Trophoblast cell (in vitro differentiated cells and primary cell): Measurements from ENCODE around the gene CSF3R.

Experiments
- DNase-seq, 2 donors: peaks; one replicate each; pipeline ENCODE4 v3.0.0-alpha.2; 2016
- H2AFZ ChIP-seq: 2 replicates; pipeline ENCODE4 v1.6.1; 2013; ENCODE audit warnings: low read length, moderate library complexity, mild to moderate bottlenecking; ENCODE audit not compliant: insufficient read depth, poor library complexity
- H2AK5ac ChIP-seq: 2 replicates; pipeline ENCODE4 v1.6.1; 2013; ENCODE audit warnings: mild to moderate bottlenecking, low read length
- H2BK120ac ChIP-seq: 2 replicates; pipeline ENCODE4 v1.6.1; 2013; ENCODE audit warnings: low read length, mild to moderate bottlenecking, moderate library complexity; ENCODE audit not compliant: insufficient read depth, poor library complexity
- H2BK12ac ChIP-seq: 2 replicates; pipeline ENCODE4 v1.6.1; 2013; ENCODE audit warnings: mild to moderate bottlenecking, low read length, moderate library complexity
- H2BK5ac ChIP-seq: 2 replicates; pipeline ENCODE4 v1.6.1; 2013; ENCODE audit warnings: low read length, low read depth, moderate library complexity, mild to moderate bottlenecking; ENCODE audit not compliant: poor library complexity
- H3K14ac ChIP-seq: 2 replicates; pipeline ENCODE4 v1.6.1; 2013; ENCODE audit warnings: mild to moderate bottlenecking, low read length
- H3K18ac ChIP-seq: 2 replicates; pipeline ENCODE4 v1.6.1; 2013; ENCODE audit warnings: mild to moderate bottlenecking, low read length
- H3K23ac ChIP-seq: 2 replicates; pipeline ENCODE4 v1.6.1; 2013; ENCODE audit warnings: low read length
- H3K27ac ChIP-seq: 2 replicates; pipeline ENCODE4 v1.5.1; 2013; ENCODE audit warnings: low read depth, mild to moderate bottlenecking, inconsistent platforms, low read length, moderate library complexity
- H3K27me3 ChIP-seq: 2 replicates; pipeline ENCODE4 v1.6.1; 2013; ENCODE audit warnings: inconsistent platforms, mild to moderate bottlenecking, low read length, moderate library complexity; ENCODE audit not compliant: insufficient read depth
- H3K36me3 ChIP-seq, 2 experiments: 1 replicate in 1 of 2; 2 replicates in 1 of 2; pipeline ENCODE4 v1.6.1; 2013; ENCODE audit warnings: low read length in 2 of 2, mild to moderate bottlenecking in 2 of 2, moderate library complexity in 1 of 2; ENCODE audit not compliant: insufficient read depth in 2 of 2, control insufficient read depth in 1 of 2
- H3K4ac ChIP-seq: 2 replicates; pipeline ENCODE4 v1.6.1; 2013; ENCODE audit warnings: low read depth, mild to moderate bottlenecking, low read length, moderate library complexity
- H3K4me1 ChIP-seq, 2 experiments: 1 replicate in 1 of 2; 2 replicates in 1 of 2; pipeline ENCODE4 v1.6.1; 2013; ENCODE audit warnings: low read length in 2 of 2, mild to moderate bottlenecking in 2 of 2, moderate library complexity in 1 of 2; ENCODE audit not compliant: insufficient read depth in 2 of 2, control insufficient read depth in 1 of 2
- H3K4me2 ChIP-seq: 2 replicates; pipeline ENCODE4 v1.6.1; 2013; ENCODE audit warnings: inconsistent platforms, mild to moderate bottlenecking, low read length, moderate library complexity
- H3K4me3 ChIP-seq: 2 replicates; pipeline ENCODE4 v1.5.1; 2013; ENCODE audit warnings: mild to moderate bottlenecking, low read depth, low read length, inconsistent platforms
- H3K79me1 ChIP-seq: one replicate; pipeline ENCODE4 v1.6.1; 2013; ENCODE audit warnings: low read length
- H3K79me2 ChIP-seq: 2 replicates; pipeline ENCODE4 v1.6.1; 2013; ENCODE audit warnings: low read length, mild to moderate bottlenecking; ENCODE audit not compliant: control insufficient read depth, insufficient read depth, poor library complexity
- H3K9ac ChIP-seq: 2 replicates; pipeline ENCODE4 v1.6.1; 2013; ENCODE audit warnings: mild to moderate bottlenecking, low read length
- H3K9me3 ChIP-seq: 2 replicates; pipeline ENCODE4 v1.6.1; 2013; ENCODE audit warnings: low read depth, mild to moderate bottlenecking, control low read depth, inconsistent platforms, low read length; ENCODE audit not compliant: insufficient read depth
- H4K12ac ChIP-seq: 2 replicates; pipeline ENCODE4 v1.6.1; 2013; ENCODE audit warnings: low read depth, mild to moderate bottlenecking, low read length, moderate library complexity
- H4K8ac ChIP-seq: 2 replicates; pipeline ENCODE4 v1.6.1; 2013; ENCODE audit warnings: low read depth, mild to moderate bottlenecking, low read length, moderate library complexity
- H4K91ac ChIP-seq: one replicate; pipeline ENCODE4 v1.6.1; 2013; ENCODE audit warnings: low read depth, mild to moderate bottlenecking, low read length, moderate library complexity
- WGBS: extraction: QIAGEN DNeasy Blood & Tissue Kit; methylation state at CpG from one replicate; pipeline ENCODE4 v1.1.7; 2013; ENCODE audit warnings: missing lambda C conversion rate; ENCODE audit not compliant: insufficient read length, insufficient coverage; ENCODE audit errors: extremely low coverage; 5-methylcytosine and 5-hydroxymethylcytosine counted together

Gene CSF3R

GRCh38 chr1:36432616-36433015 lies 50.1 kb downstream of the CSF3R start:
- Histone ChIP-seq H3K4ac (no peak overlapping the region), H3K4me2 (no peak overlapping the region), H3K36me3 (no peaks in the 10 kb centered on the region), H3K9me3 (no peaks in the 10 kb centered on the region), H3K4me3 (no peak overlapping the region), H2AK5ac (no peak overlapping the region), H2BK12ac (no peak overlapping the region), H3K79me2 (peaks cover 1% of the 10 kb centered on the region), H2BK5ac (no peak overlapping the region), H4K91ac (no peak overlapping the region), H3K27ac (no peak overlapping the region), H2BK120ac (no peak overlapping the region), H3K4me1 (peaks cover 7 to 11% of the 10 kb centered on the region in 2 experiments), H3K79me1 (peaks cover 10% of the 10 kb centered on the region), H3K14ac (no peak overlapping the region), H4K8ac (no peak overlapping the region), H3K18ac (no peak overlapping the region), H4K12ac (no peak overlapping the region), H2AFZ (no peak overlapping the region), H3K23ac (no peak overlapping the region), H3K9ac (no peak overlapping the region), H3K27me3 (no peaks in the 10 kb centered on the region)
- no peak for DNase-seq
- no CpG with 5 or more reads among the region's 4 CpGs for WGBS

GRCh38 chr1:36425791-36426190 lies 56.9 kb downstream of the CSF3R start:
- Histone ChIP-seq H4K8ac (no peak overlapping the region), H3K14ac (no peak overlapping the region), H3K9ac (no peak overlapping the region), H4K91ac (no peak overlapping the region), H2BK12ac (no peak overlapping the region), H2BK5ac (no peak overlapping the region), H3K4me3 (no peak overlapping the region), H3K9me3 (no peaks in the 10 kb centered on the region), H3K79me1 (peaks cover 3% of the 10 kb centered on the region), H2BK120ac (no peak overlapping the region), H3K27ac (peak overlapping the region; percentile 11), H2AK5ac (no peak overlapping the region), H3K4ac (no peak overlapping the region), H4K12ac (no peak overlapping the region), H3K18ac (no peak overlapping the region), H3K4me1 (peaks cover 0 to 7% of the 10 kb centered on the region in 2 experiments), H3K23ac (no peak overlapping the region), H3K79me2 (no peaks in the 10 kb centered on the region), H3K36me3 (no peaks in the 10 kb centered on the region), H3K4me2 (no peak overlapping the region), H2AFZ (no peak overlapping the region), H3K27me3 (no peaks in the 10 kb centered on the region)
- no CpG with 5 or more reads among the region's 4 CpGs for whole genome bisulfite sequencing
- DNase-seq = peak; percentile 48 to 71

- Histone ChIP-seq H2AK5ac (no peak overlapping the region), H3K27me3 (no peaks in the 10 kb centered on the region), H2AFZ (no peak overlapping the region), H2BK5ac (no peak overlapping the region), H3K4me3 (no peak overlapping the region), H4K91ac (no peak overlapping the region), H3K36me3 (peaks cover 0 to 2% of the 10 kb centered on the region in 2 experiments), H4K8ac (no peak overlapping the region), H3K9me3 (no peaks in the 10 kb centered on the region), H2BK12ac (no peak overlapping the region), H3K14ac (no peak overlapping the region), H3K23ac (no peak overlapping the region), H2BK120ac (no peak overlapping the region), H3K4ac (no peak overlapping the region), H3K4me1 (peaks cover 0 to 7% of the 10 kb centered on the region in 2 experiments), H3K9ac (no peak overlapping the region), H3K18ac (no peak overlapping the region), H3K4me2 (no peak overlapping the region), H3K79me2 (no peaks in the 10 kb centered on the region), H3K27ac (no peak overlapping the region), H3K79me1 (peaks cover 3% of the 10 kb centered on the region), H4K12ac (no peak overlapping the region)
- DNase-seq = no peak
- no CpG with 5 or more reads among the region's 7 CpGs for WGBS
These were observed 61.1 kb downstream of the CSF3R start for GRCh38 chr1:36421649-36422048.

GRCh38 chr1:36420836-36421317 lies 61.8 kb downstream of the CSF3R start:
- H2BK5ac ChIP-seq = peak overlapping the region; percentile 13
- peak overlapping the region; percentile 21 for H4K8ac ChIP-seq
- DNase-seq = peak; percentile 82 to 92
- whole genome bisulfite sequencing = no CpG with 5 or more reads among the region's 13 CpGs
- peaks cover 0 to 3% of the 10 kb centered on the region in 2 experiments for H3K4me1 ChIP-seq
- peak overlapping the region; percentile 6 for H4K12ac ChIP-seq
- H2BK12ac ChIP-seq = peak overlapping the region; percentile 37
- H3K4me3 ChIP-seq = no peak overlapping the region
- H3K9ac ChIP-seq = peak overlapping the region; percentile 0
- H4K91ac ChIP-seq = peak overlapping the region; percentile 60
- H3K27ac ChIP-seq = no peak overlapping the region
- H3K79me2 ChIP-seq = no peaks in the 10 kb centered on the region
- no peaks in the 10 kb centered on the region for H3K9me3 ChIP-seq
- peak overlapping the region; percentile 12 for H3K18ac ChIP-seq
- H3K79me1 ChIP-seq = peaks cover 3% of the 10 kb centered on the region
- H3K23ac ChIP-seq = no peak overlapping the region
- H3K4me2 ChIP-seq = no peak overlapping the region
- no peak overlapping the region for H3K14ac ChIP-seq
- no peaks in the 10 kb centered on the region for H3K27me3 ChIP-seq
- peak overlapping the region; percentile 13 for H2AFZ ChIP-seq
- peak overlapping the region; percentile 5 for H3K4ac ChIP-seq
- peak overlapping the region; percentile 9 for H2BK120ac ChIP-seq
- peaks cover 0 to 5% of the 10 kb centered on the region in 2 experiments for H3K36me3 ChIP-seq
- H2AK5ac ChIP-seq = no peak overlapping the region
